Parathyroid adenoma (tissue), 2 donors: ENCODE results near the gene DIP2C.

Experiments
- H2AFZ ChIP-seq: fragments of 300-600 bp; sonication (generic); one replicate; pipeline ENCODE4 v1.7.0; 2017; ENCODE audit warnings: antibody characterized with exemption, mild to moderate bottlenecking
- H3K27ac ChIP-seq: fragments of 300-600 bp; sonication (generic); one replicate; pipeline ENCODE4 v1.7.0; 2017
- H3K27me3 ChIP-seq: fragments of 300-600 bp; sonication (generic); one replicate; pipeline ENCODE4 v1.7.0; 2017; ENCODE audit warnings: low read length; ENCODE audit not compliant: control insufficient read depth, insufficient read depth
- H3K36me3 ChIP-seq: fragments of 300-600 bp; sonication (generic); one replicate; pipeline ENCODE4 v1.7.0; 2017; ENCODE audit warnings: low read length; ENCODE audit not compliant: control insufficient read depth, insufficient read depth
- H3K4me1 ChIP-seq: fragments of 300-600 bp; sonication (generic); one replicate; pipeline ENCODE4 v1.7.0; 2017; ENCODE audit warnings: control low read depth
- H3K4me2 ChIP-seq: fragments of 300-600 bp; sonication (generic); one replicate; pipeline ENCODE4 v1.7.0; 2017; ENCODE audit warnings: low read length
- H3K4me3 ChIP-seq: fragments of 300-600 bp; sonication (generic); one replicate; pipeline ENCODE4 v1.7.0; 2017; ENCODE audit warnings: low read depth, low read length
- H3K79me2 ChIP-seq: fragments of 300-600 bp; sonication (generic); one replicate; pipeline ENCODE4 v1.7.0; 2017; ENCODE audit warnings: control low read depth
- H3K9ac ChIP-seq: fragments of 300-600 bp; sonication (generic); one replicate; pipeline ENCODE4 v1.7.0; 2017; ENCODE audit warnings: mild to moderate bottlenecking
- H3K9me3 ChIP-seq: fragments of 300-600 bp; sonication (generic); one replicate; pipeline ENCODE4 v1.7.0; 2017; ENCODE audit warnings: low read length; ENCODE audit not compliant: control insufficient read depth
- CTCF ChIP-seq: fragments of 300-600 bp; sonication (generic); IDR thresholded peaks from one replicate; pipeline ENCODE4 v1.7.0; 2017; ENCODE audit warnings: antibody characterized with exemption, mild to moderate bottlenecking
- donor health status: primary hyperparathyroidism.

DIP2C gene, protein sequence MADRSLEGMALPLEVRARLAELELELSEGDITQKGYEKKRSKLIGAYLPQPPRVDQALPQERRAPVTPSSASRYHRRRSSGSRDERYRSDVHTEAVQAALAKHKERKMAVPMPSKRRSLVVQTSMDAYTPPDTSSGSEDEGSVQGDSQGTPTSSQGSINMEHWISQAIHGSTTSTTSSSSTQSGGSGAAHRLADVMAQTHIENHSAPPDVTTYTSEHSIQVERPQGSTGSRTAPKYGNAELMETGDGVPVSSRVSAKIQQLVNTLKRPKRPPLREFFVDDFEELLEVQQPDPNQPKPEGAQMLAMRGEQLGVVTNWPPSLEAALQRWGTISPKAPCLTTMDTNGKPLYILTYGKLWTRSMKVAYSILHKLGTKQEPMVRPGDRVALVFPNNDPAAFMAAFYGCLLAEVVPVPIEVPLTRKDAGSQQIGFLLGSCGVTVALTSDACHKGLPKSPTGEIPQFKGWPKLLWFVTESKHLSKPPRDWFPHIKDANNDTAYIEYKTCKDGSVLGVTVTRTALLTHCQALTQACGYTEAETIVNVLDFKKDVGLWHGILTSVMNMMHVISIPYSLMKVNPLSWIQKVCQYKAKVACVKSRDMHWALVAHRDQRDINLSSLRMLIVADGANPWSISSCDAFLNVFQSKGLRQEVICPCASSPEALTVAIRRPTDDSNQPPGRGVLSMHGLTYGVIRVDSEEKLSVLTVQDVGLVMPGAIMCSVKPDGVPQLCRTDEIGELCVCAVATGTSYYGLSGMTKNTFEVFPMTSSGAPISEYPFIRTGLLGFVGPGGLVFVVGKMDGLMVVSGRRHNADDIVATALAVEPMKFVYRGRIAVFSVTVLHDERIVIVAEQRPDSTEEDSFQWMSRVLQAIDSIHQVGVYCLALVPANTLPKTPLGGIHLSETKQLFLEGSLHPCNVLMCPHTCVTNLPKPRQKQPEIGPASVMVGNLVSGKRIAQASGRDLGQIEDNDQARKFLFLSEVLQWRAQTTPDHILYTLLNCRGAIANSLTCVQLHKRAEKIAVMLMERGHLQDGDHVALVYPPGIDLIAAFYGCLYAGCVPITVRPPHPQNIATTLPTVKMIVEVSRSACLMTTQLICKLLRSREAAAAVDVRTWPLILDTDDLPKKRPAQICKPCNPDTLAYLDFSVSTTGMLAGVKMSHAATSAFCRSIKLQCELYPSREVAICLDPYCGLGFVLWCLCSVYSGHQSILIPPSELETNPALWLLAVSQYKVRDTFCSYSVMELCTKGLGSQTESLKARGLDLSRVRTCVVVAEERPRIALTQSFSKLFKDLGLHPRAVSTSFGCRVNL (N-terminal part only)

GRCh38 chr10:689452-690371 lies at the start of gene DIP2C:
Gene DIP2C (minus strand): TSS chr10:689668. CDS start chr10:689578, 90 bp downstream.
- Histone ChIP-seq H3K27ac (peak within 1 kb of the TSS; percentile 64), H3K36me3 (no peaks in the 10 kb centered on the region), H3K4me1 (peaks cover 2% of the 10 kb centered on the region), H3K9me3 (no peaks in the 10 kb centered on the region), H3K9ac (no peak within 1 kb of the TSS), H3K4me2 (peak within 1 kb of the TSS; percentile 95), H3K27me3 (no peaks in the 10 kb centered on the region), H3K4me3 (peak within 1 kb of the TSS; percentile 69), H3K79me2 (peaks cover 4% of the 10 kb centered on the region), H2AFZ (peak within 1 kb of the TSS; percentile 97)
- no peak for TF ChIP-seq CTCF

DNA sequence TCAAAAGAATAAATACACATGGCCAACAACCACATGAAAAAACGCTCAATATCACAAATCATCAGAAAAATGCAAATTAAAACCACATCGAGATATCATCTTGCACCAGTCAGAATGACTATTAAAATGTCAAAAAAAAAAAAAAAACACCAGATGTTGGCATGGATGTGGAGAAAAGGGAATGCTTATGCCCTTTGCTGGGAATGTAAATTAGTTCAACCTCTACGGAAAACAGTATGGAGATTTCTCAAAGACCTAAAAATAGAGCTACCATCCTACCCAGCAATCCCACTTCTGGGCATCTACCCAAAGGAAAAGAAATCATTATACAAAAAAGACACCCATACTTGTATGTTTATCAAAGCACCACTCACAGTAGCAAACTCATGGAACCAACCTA lies 45.0 kb upstream of the DIP2C start:
- no peaks in the 10 kb centered on the region for H3K79me2 ChIP-seq

GRCh38 chr10:733086-733485 lies 43.6 kb upstream of the DIP2C start:
- Histone ChIP-seq H3K27ac (no peak overlapping the region), H3K79me2 (no peaks in the 10 kb centered on the region), H3K27me3 (no peaks in the 10 kb centered on the region), H3K4me2 (no peak overlapping the region), H3K4me3 (no peak overlapping the region), H3K9ac (no peak overlapping the region), H3K4me1 (no peaks in the 10 kb centered on the region), H3K36me3 (no peaks in the 10 kb centered on the region), H2AFZ (no peak overlapping the region), H3K9me3 (no peaks in the 10 kb centered on the region)
- TF ChIP-seq CTCF: no peak

More for the DNA sequence above, 45.0 kb upstream of the DIP2C start:
- H3K9me3 ChIP-seq: no peaks in the 10 kb centered on the region
- no peaks in the 10 kb centered on the region for H3K4me1 ChIP-seq
- H3K27ac ChIP-seq: no peak overlapping the region
- H3K36me3 ChIP-seq: no peaks in the 10 kb centered on the region
- no peak overlapping the region for H3K9ac ChIP-seq
- H3K4me2 ChIP-seq: no peak overlapping the region
- no peak overlapping the region for H3K4me3 ChIP-seq
- no peaks in the 10 kb centered on the region for H3K27me3 ChIP-seq
- TF ChIP-seq CTCF: no peak
- H2AFZ ChIP-seq: no peak overlapping the region

DNA sequence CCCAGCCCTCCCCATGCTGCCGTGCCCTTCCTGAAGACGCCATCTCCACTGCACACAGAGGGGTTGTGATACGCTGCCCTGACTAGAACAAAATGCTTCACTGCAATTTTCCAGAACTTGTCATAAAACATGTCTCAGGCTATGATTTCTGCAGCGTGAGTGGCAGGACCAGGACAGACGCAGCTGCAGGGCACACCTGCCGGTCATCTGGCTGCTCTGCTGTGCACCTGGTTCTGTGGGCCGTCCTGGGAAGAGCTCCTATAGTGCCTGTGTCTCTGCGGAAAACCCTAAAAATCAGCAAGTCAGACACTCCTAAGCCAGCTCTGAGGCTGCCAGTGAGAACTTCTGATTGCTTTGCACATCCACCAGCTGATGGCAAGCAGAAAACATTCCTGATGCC lies 39.7 kb upstream of the DIP2C start:
- no peaks in the 10 kb centered on the region for H3K4me1 ChIP-seq
- no peak overlapping the region for H3K9ac ChIP-seq
- no peak for TF ChIP-seq CTCF
- H3K27ac ChIP-seq: no peak overlapping the region
- H3K4me2 ChIP-seq: no peak overlapping the region
- H3K27me3 ChIP-seq: no peaks in the 10 kb centered on the region
- H3K4me3 ChIP-seq: no peak overlapping the region
- no peak overlapping the region for H2AFZ ChIP-seq
- no peaks in the 10 kb centered on the region for H3K9me3 ChIP-seq
- H3K79me2 ChIP-seq: no peaks in the 10 kb centered on the region
- no peaks in the 10 kb centered on the region for H3K36me3 ChIP-seq
